T1000 (cell line): ENCODE measurements around the gene ROBO3.

Experiments used
- DNase-seq: peaks from one replicate; lab custom pipeline; 2025; ENCODE audit warnings: mixed read lengths; lab: John Stamatoyannopoulos, UW

ROBO3 gene

GRCh38 chr11:124875943-124876817 lies 10.9 kb downstream of the ROBO3 start:
- DNase-seq, result peak; percentile 84

DNA sequence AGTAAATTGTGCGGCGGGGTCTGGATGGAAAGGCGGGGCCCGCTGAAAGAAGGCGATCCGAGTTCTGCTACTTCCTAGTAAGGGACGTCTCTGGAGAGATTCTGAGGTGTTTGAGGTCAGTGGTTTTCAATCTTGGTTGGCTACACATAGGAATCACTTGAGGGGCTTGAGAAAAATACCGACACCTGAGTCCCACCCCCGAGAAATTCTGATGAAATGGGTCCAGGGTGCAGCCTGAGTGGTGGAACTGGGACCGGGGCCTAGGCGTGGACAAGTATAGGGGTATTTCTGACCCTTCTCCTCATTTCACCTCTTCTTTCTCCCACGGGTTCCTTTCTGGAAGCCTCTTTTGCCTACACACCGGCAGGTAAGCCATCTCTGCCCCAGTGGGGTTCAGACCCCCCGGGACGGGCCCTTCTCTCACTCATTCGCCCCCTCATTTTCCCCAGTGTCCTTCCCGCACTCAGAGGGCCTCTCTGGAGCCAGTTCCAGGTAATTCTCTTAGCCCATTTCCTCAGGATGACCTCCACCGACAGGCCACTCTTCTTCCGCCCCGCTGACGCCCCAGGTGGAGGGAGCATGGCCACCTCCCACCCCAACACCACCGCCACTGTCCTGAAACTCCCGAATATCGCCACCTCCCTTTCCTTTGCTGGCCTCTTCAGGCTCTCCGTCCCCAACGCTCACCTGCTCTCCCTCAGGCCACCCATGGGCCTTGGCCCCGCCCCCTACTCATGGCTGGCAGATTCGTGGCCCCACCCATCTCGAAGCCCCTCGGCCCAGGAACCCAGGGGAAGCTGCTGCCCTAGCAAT lies 11.8 kb downstream of the ROBO3 start:
- DNase-seq, result no peak

- DNase-seq, result no peak
Observed at GRCh38 chr11:124877631-124877909, 12.3 kb downstream of the ROBO3 start.

DNA sequence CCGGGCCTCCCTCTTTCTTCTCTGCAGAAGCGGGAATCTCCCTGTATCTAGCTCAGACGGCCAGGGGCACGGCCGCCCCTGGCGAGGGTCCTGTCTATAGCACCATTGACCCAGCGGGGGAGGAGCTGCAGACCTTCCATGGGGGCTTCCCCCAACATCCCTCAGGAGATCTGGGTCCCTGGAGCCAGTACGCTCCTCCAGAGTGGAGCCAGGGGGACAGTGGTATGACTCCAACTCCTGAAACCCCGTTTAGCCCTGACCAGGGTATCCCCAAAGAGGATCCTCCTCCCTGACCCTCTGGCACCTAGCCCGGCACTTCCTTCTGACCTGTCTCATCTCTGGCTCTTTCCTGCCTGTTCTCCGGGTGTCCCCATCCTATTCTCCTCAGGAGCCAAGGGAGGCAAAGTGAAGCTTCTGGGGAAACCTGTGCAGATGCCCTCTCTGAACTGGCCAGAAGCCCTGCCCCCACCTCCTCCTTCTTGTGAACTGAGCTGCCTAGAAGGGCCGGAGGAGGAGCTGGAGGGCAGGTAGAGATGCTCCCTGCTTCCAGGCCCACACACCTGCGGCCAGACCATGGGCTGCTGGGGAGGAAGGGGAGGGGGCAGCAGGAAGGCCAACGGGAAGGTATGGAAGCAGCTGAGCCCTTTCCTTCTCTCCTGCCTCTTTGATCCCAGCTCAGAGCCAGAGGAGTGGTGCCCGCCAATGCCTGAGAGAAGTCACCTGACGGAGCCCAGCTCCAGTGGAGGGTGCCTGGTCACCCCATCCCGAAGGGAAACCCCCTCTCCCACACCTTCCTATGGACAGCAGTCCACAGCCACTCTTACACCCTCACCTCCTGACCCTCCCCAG lies 12.9 kb downstream of the ROBO3 start:
- DNase-seq, result no peak

DNA sequence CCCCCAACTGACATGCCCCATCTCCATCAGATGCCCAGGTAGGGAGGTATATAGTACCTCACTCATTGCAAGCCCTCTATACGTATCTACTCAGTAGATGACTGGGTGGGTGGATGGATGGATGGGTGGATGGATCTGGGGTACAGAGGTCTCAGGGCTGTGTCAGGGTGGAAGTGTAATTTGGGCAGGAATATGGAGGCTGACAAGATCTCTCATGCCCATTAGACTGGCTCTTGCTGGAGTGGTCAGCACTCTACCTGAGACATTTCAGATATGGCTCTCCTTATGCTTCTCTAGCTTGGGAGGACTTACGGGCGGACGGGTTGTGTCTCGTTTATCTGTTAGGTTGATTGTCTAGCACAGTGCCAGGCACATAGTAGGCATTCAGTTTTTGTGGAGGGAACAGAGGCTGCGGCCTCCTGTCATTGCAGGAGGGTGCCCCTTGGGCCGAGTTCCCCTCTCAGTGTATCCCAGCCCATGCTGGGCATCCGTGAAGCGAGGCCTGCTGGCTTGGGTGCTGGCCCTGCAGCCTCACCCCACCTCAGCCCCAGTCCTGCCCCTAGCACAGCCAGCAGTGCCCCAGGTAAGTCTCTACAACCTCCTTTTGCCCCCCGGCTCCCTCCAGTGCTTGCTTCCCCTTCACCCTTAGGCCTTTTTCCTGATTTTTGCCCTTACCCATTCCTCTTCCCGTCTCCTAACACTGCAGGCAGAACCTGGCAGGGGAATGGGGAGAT lies 13.7 kb downstream of the ROBO3 start:
- no peak for DNase-seq

DNA sequence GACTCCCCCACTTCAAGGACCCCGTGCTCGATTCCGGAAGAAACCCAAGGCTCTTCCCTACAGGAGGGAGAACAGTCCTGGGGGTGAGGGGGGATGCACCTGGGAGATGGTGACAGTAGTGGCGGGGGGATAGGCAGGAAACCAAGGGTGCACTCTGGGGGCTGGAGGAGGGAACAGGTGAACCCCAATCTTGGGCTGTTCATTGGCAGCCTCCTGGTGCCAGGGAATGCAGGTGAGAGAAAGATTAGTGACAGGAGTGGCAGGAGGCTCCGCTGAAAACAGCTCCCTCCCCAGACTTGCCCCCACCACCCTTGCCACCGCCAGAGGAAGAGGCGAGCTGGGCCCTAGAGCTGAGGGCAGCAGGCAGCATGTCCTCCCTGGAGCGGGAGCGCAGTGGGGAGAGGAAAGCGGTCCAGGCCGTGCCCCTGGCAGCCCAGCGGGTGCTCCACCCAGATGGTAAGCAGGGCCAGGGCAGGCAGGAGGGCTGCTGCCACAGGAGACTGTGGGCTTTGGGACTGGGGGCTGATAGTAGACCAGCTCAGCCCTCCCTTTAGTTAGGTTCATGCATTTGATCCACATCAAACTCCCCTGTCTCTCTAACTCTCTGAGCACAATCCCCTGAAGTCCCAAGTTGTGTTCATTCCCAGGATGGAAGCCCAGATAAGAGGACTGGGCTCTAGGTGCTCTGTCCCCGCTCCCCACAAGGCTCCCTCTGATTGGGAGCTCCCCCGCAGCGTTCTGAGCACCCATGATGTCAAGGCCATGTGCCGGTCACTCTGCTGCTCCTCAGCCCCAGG lies 14.5 kb downstream of the ROBO3 start:
- no peak for DNase-seq

DNA sequence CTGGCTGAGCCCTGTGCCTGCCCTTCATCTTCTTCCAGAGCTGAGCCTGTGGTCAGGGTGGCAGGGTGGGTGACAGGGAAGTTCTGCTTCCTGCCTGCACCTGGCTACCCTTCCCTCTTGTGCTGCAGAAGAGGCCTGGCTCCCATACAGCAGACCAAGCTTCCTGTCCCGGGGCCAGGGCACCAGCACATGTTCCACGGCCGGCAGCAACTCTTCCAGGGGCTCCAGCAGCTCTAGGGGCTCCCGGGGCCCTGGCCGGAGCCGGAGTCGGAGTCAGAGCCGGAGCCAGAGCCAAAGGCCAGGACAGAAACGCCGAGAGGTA lies 15.0 kb downstream of the ROBO3 start:
- DNase-seq, result no peak

DNA sequence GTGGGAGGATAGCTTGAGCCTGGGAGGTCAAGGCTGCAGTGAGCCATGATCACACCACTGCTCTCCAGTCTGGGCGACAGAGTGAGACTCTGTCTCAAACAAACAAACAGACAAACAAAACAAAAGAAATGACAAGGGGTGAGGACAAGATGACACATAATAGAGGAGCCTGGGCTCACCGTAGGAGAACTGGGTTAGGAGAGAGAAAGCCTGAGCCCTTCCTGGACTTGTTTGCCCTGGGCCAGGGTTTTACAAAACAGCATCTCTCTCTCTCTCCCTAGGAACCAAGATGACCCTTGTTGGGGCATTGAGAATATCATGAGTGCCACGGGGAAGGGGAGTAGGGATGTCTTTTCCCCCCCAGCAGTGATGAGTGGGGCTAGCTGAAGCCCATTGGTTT lies 15.7 kb downstream of the ROBO3 start:
- DNase-seq, result no peak

GRCh38 chr11:124882339-124883071 lies 17.3 kb downstream of the ROBO3 start:
- DNase-seq, result no peak

DNA sequence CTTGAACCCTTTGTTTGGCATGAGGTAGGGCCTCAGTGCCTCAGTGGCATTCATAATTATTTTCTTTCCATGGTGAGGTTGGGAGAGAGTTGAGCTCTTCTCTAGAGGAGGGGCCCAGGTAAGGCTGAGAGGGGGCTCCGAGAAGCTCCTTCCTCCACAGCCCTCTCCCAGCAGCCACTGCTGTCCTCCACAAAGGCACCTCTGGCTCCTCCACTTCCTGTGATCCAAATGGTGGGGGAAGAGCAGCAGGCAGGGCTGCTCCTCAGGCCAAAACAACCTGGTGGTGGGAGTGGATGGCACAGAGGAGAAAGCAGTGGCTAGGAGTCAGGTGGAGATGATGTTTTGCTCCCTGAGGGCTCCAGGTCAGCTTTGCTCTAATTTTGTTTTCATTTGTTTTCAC lies 19.1 kb downstream of the ROBO3 start:
- no peak for DNase-seq

DNA sequence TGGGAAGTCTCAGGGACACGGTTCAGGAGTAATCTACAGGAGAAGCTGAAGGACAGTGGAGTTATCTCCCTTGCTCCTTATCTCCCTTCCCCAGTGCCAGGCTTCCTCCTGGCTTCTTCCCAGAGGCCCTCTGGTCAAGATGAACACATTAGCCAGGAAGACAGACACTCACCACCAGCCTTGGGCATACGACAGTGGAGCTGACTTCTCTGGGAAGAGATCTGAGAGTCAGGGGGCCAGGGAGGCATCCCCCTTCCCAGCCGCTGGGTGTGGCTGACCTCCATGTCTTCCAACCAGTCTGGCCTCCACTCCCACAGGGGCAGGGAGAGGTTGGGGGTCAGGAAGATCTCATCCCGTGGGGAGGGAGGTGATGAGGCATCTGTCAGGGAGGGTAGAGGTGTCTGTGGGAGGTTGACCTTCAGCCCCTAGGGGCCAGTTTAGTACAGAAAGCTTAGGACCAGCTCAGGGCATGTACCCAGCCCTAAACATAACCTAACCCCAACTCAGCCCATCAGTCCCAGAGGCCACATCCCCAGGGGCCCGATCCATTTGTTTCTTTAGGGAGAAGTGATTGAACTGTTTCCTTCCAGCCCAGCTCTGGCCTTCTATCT lies 19.7 kb downstream of the ROBO3 start:
- no peak for DNase-seq

GRCh38 chr11:124886476-124886875 lies 21.2 kb downstream of the ROBO3 start:
- DNase-seq, result no peak

- no peak for DNase-seq
Observed at GRCh38 chr11:124886978-124887666, 21.9 kb downstream of the ROBO3 start.

DNA sequence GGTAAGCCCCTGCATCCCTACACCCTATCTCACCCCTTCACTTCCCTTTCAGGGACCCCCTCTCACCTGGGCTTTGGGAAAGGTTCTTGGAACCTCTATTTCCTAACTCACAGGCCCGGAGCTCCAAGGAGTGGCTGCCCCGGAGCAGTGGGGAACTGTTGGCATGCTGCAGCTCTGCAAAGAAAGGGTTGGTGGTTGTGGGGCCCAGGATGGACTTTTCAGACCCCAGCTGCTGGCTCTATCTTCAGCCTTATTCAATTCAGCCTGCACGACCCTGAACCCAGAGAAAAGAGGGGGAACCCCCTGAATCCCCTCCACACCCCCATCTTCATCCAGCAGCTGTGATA lies 22.4 kb downstream of the ROBO3 start:
- no peak for DNase-seq

DNA sequence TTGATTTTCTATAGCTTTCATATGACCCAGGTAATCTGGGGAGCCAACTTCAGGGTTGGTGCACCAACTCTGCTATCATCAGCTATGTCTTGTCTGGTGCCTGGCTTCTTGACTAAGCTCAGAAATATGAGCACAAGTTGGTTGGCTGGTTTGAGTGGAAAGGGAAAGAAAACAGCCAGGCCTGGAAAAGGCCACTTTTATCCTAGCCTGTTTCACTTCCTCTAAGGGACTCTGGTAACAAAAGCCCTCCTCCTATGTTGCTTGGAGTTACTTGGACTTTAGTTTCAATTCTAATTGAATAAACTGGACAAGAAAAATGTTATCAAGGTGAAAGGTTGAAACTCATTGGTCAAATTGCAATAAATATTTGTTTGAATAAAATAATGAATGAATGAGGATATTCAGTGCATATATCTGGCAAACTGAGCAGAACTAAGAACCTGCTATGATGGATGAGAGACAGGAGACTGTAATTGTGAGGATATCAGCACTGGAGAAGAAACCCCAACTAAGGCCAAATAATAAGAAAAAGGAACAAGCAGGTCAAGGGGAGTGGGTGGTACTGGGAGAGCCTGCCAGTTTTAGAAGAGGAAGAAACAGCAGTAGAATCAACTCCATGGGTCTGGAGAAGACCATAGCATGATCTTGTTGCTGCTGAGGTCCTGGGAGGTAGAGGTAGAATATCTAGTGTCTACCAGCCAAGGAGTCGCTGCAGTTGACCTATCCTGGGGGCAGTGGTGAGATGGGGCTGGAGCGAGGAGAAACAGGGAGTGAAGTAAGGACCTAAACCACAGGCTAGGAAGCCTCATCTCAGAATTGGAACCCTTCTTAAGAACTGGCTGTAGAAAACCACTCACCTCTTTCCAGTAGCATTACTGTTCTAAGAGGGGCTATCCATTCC lies 24.2 kb downstream of the ROBO3 start:
- no peak for DNase-seq

GRCh38 chr11:124890151-124890550 lies 24.9 kb downstream of the ROBO3 start:
- no peak for DNase-seq

- DNase-seq, result no peak
Observed at GRCh38 chr11:124890683-124891372, 25.6 kb downstream of the ROBO3 start.

DNA sequence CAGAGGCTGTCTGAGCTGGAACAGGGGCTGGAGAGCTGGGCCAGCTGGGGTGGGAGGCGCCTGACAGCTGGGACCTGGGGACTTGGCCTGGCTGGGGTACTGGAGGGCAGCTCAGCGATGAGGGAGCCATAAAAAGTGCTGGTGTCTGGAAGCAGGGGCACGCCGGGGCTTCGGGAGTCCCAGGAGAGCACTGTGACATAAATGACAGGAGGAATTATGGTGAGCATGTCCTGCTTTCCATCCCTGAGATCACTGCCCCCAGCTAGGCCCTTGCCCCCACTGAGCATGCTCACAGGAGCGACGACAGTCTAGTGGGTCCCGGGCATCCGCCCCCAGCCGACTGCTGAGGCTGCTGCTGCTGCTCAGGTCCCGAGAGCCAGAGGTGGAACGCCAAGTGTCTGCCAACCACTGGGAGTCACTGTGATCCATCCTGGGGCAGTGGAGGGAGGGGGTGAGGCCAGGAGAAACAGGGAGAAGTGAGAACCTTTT lies 26.2 kb downstream of the ROBO3 start:
- DNase-seq, result no peak
